Measurements from ENCODE around the gene EEFSEC.

Gene EEFSEC

GRCh38 chr3:128173200-128173599 lies 19.9 kb downstream of the EEFSEC start:
- TF ChIP-seq SPI1 (IDR thresholded peaks at IDR 0.05; ENCODE audit: borderline replicate concordance, low read depth) (no peak), REST (IDR thresholded peaks at IDR 0.05; ENCODE audit: insufficient replicate concordance, low read depth) (no peak), GABPA (IDR thresholded peaks at IDR 0.05; ENCODE audit: low read depth) (no peak), POLR2AphosphoS5 (IDR thresholded peaks at IDR 0.05; ENCODE audit: low read depth) (no peak), CTCF (IDR thresholded peaks at IDR 0.05; ENCODE audit: insufficient read depth, low read length) (no peak)
- DNase-seq (ENCODE audit: low read depth in 1 of 2, low spot score in 1 of 2), result no peak
- H3K4me3 ChIP-seq (replicated peaks; ENCODE audit: insufficient read depth, low read length), result no peak overlapping the region
- no peak overlapping the region for H3K27ac ChIP-seq (replicated peaks)
- no peaks in the 10 kb centered on the region for H3K27me3 ChIP-seq (ENCODE audit: insufficient read depth, poor library complexity, severe bottlenecking)

- TF ChIP-seq GABPA (IDR thresholded peaks at IDR 0.05; ENCODE audit: low read depth) (no peak), CTCF (IDR thresholded peaks at IDR 0.05; ENCODE audit: insufficient read depth, low read length) (no peak), SPI1 (IDR thresholded peaks at IDR 0.05; ENCODE audit: borderline replicate concordance, low read depth) (no peak), POLR2AphosphoS5 (IDR thresholded peaks at IDR 0.05; ENCODE audit: low read depth) (no peak), REST (IDR thresholded peaks at IDR 0.05; ENCODE audit: insufficient replicate concordance, low read depth) (no peak)
- no peaks in the 10 kb centered on the region for H3K27me3 ChIP-seq (ENCODE audit: insufficient read depth, poor library complexity, severe bottlenecking)
- no peak overlapping the region for H3K27ac ChIP-seq (replicated peaks)
- peak in 1 of 2 experiments; percentile 33 for DNase-seq (ENCODE audit: low read depth in 1 of 2, low spot score in 1 of 2)
- H3K4me3 ChIP-seq (replicated peaks; ENCODE audit: insufficient read depth, low read length), result no peak overlapping the region
Observed at GRCh38 chr3:128173849-128174248, 20.6 kb downstream of the EEFSEC start.

GRCh38 chr3:128174675-128175590 lies 21.7 kb downstream of the EEFSEC start:
- peak in 1 of 2 experiments; percentile 38 for DNase-seq (ENCODE audit: low read depth in 1 of 2, low spot score in 1 of 2)
- Histone ChIP-seq H3K27ac (replicated peaks) (no peak overlapping the region), H3K4me3 (replicated peaks; ENCODE audit: insufficient read depth, low read length) (no peak overlapping the region), H3K27me3 (ENCODE audit: insufficient read depth, poor library complexity, severe bottlenecking) (no peaks in the 10 kb centered on the region)
- TF ChIP-seq REST (IDR thresholded peaks at IDR 0.05; ENCODE audit: insufficient replicate concordance, low read depth) (no peak), POLR2AphosphoS5 (IDR thresholded peaks at IDR 0.05; ENCODE audit: low read depth) (no peak), GABPA (IDR thresholded peaks at IDR 0.05; ENCODE audit: low read depth) (no peak), SPI1 (IDR thresholded peaks at IDR 0.05; ENCODE audit: borderline replicate concordance, low read depth) (no peak), CTCF (IDR thresholded peaks at IDR 0.05; ENCODE audit: insufficient read depth, low read length) (no peak)

All from HL-60 (cell line).